Measurements from ENCODE around the gene EGFL7. TPM values are rescaled to one million over a fixed set of nuclear protein-coding genes. Genes with fewer than 3 reads are reported as not detected.
A peak's percentile ranks its signal among the peaks of the same experiment; 100 is the strongest.

EGFL7 gene
- total and polyA plus RNA-seq, 2 of the 13 experiments (the other 11 are each of a cell fraction or from before 2014, with no cell fraction given), result 0.20 to 5.1 TPM

- TF ChIP-seq ZNF512B (CRISPR knock-in tag; IDR thresholded peaks at IDR 0.05; ENCODE audit: borderline replicate concordance) (no peak), KLF12 (CRISPR knock-in tag; IDR thresholded peaks at IDR 0.05; ENCODE audit: borderline replicate concordance) (0 out of 2 replicates have a peak, but pooled peaks have one; percentile 33), ZNF646 (CRISPR knock-in tag; IDR thresholded peaks at IDR 0.05) (no peak), NR2F6 (IDR thresholded peaks at IDR 0.05) (no peak), NR2F6 (CRISPR knock-in tag; IDR thresholded peaks at IDR 0.05) (0 out of 2 replicates have a peak, but pooled peaks have one; percentile 33), SYNCRIP (IDR thresholded peaks at IDR 0.05; ENCODE audit: insufficient read depth, low read depth, low read length) (no peak), PRMT3 (CRISPR knock-in tag; IDR thresholded peaks at IDR 0.05; ENCODE audit: borderline replicate concordance, low read depth) (no peak), UBTF (CRISPR knock-in tag; IDR thresholded peaks at IDR 0.05) (peak; percentile 64), SPEN (CRISPR knock-in tag; IDR thresholded peaks at IDR 0.05; ENCODE audit: low read depth) (peak; percentile 18; the same call in 1 of the 2 replicates), PHF20 (CRISPR knock-in tag; IDR thresholded peaks at IDR 0.05) (no peak), SRY (CRISPR knock-in tag; IDR thresholded peaks at IDR 0.05) (no peak), FOXO4 (CRISPR knock-in tag; conservative IDR thresholded peaks at IDR 0.05) (no peak), KDM5A (IDR thresholded peaks at IDR 0.05; ENCODE audit: borderline replicate concordance, low read length) (no peak), HNRNPUL1 (IDR thresholded peaks at IDR 0.05; ENCODE audit: low read depth, low read length) (no peak), GABPA (IDR thresholded peaks at IDR 0.05; ENCODE audit: low read depth, low read length) (no peak), GABPA (CRISPR knock-in tag; IDR thresholded peaks at IDR 0.05; ENCODE audit: low read depth) (peak; percentile 49; the same call in 1 of the 2 replicates)
These were observed 16.6 kb upstream of the EGFL7 start (continued) for GRCh38 chr9:136645903-136646754.

Data from HepG2 (cell line).